WTC11 (cell line): ENCODE results near the gene FMC1. TPM values are rescaled to one million over a fixed set of nuclear protein-coding genes. Genes with fewer than 3 reads are reported as not detected.

Experiments
- ARID4B ChIP-seq: sonication (generic); formaldehyde crosslinking; IDR thresholded peaks from 2 replicates; pipeline ENCODE4 v1.8.0; 2023; ENCODE audit warnings: missing genetic modification reagents, mild to moderate bottlenecking, borderline replicate concordance
- ATF6 ChIP-seq: sonication (generic); formaldehyde crosslinking; IDR thresholded peaks from 2 replicates; pipeline ENCODE4 v1.8.1; 2023; ENCODE audit warnings: mild to moderate bottlenecking, missing genetic modification reagents
- CREB1 ChIP-seq: sonication (generic); formaldehyde crosslinking; IDR thresholded peaks from 2 replicates; pipeline ENCODE4 v1.8.0; 2023; ENCODE audit warnings: mild to moderate bottlenecking, missing genetic modification reagents
- CREM ChIP-seq: sonication (generic); formaldehyde crosslinking; IDR thresholded peaks from 2 replicates; pipeline ENCODE4 v1.8.1; 2022; ENCODE audit warnings: mild to moderate bottlenecking, missing genetic modification reagents, moderate library complexity
- ERG ChIP-seq: fragments of 250-450 bp; sonication (Bioruptor Pico); IDR thresholded peaks from 2 replicates; pipeline ENCODE4 v1.8.0; 2021; ENCODE audit warnings: mild to moderate bottlenecking
- GTF2I ChIP-seq: fragments of 250-450 bp; sonication (Bioruptor Pico); conservative IDR thresholded peaks from 2 replicates; pipeline ENCODE4 v1.4.0; 2021; ENCODE audit warnings: mild to moderate bottlenecking
- HMGA2 ChIP-seq: fragments of 250-450 bp; sonication (Bioruptor Pico); IDR thresholded peaks from 2 replicates; pipeline ENCODE4 v1.4.0; 2021; ENCODE audit warnings: mild to moderate bottlenecking, moderate library complexity
- HMGXB4 ChIP-seq: sonication (generic); formaldehyde crosslinking; IDR thresholded peaks from 2 replicates; pipeline ENCODE4 v1.8.1; 2023; ENCODE audit warnings: mild to moderate bottlenecking, moderate library complexity, missing genetic modification reagents
- MXD4 ChIP-seq: fragments of 250-450 bp; sonication (Bioruptor Pico); IDR thresholded peaks from 2 replicates; pipeline ENCODE4 v1.8.0; 2021; ENCODE audit warnings: mild to moderate bottlenecking, moderate library complexity, borderline replicate concordance
- NFATC4 ChIP-seq: fragments of 250-450 bp; sonication (Bioruptor Pico); IDR thresholded peaks from 2 replicates; pipeline ENCODE4 v1.9.0; 2021; ENCODE audit warnings: mild to moderate bottlenecking
- NFYB ChIP-seq: sonication (generic); formaldehyde crosslinking; conservative IDR thresholded peaks from 2 replicates; pipeline ENCODE4 v1.8.0; 2022; ENCODE audit warnings: low read depth, missing genetic modification reagents
- NR3C1 ChIP-seq: sonication (generic); formaldehyde crosslinking; conservative IDR thresholded peaks from 2 replicates; pipeline ENCODE4 v1.8.1; 2023; ENCODE audit warnings: low read depth, mild to moderate bottlenecking, missing genetic modification reagents
- SMAD4 ChIP-seq: sonication (generic); formaldehyde crosslinking; IDR thresholded peaks from 2 replicates; pipeline ENCODE4 v1.8.0; 2022; ENCODE audit warnings: mild to moderate bottlenecking, missing genetic modification reagents
- STAT6 ChIP-seq: sonication (generic); formaldehyde crosslinking; conservative IDR thresholded peaks from 2 replicates; pipeline ENCODE4 v1.8.1; 2023; ENCODE audit warnings: mild to moderate bottlenecking, low read depth, missing genetic modification reagents, moderate library complexity
- TEAD4 ChIP-seq: sonication (generic); formaldehyde crosslinking; IDR thresholded peaks from 2 replicates; pipeline ENCODE4 v1.8.0; 2022; ENCODE audit warnings: mild to moderate bottlenecking, missing genetic modification reagents
- USF2 ChIP-seq: sonication (generic); formaldehyde crosslinking; IDR thresholded peaks from 2 replicates; pipeline ENCODE4 v1.8.1; 2023; ENCODE audit warnings: mild to moderate bottlenecking, missing genetic modification reagents, moderate library complexity
- ZNF232 ChIP-seq: sonication (generic); formaldehyde crosslinking; IDR thresholded peaks from 2 replicates; pipeline ENCODE4 v1.8.0; 2022; ENCODE audit warnings: mild to moderate bottlenecking, missing genetic modification reagents
- ZNF416 ChIP-seq: fragments of 250-450 bp; sonication (Bioruptor Pico); IDR thresholded peaks from 2 replicates; pipeline ENCODE4 v1.9.0; 2021; ENCODE audit warnings: mild to moderate bottlenecking, inconsistent platforms
- ZNF425 ChIP-seq: fragments of 250-450 bp; sonication (Bioruptor Pico); conservative IDR thresholded peaks from 2 replicates; pipeline ENCODE4 v1.9.0; 2021; ENCODE audit warnings: mild to moderate bottlenecking
- ZNF671 ChIP-seq: fragments of 250-450 bp; sonication (Bioruptor Pico); IDR thresholded peaks from 2 replicates; pipeline ENCODE4 v1.8.0; 2021; ENCODE audit warnings: mild to moderate bottlenecking
- total RNA-seq: library from RNA; stranded (reverse); gene quantifications from 3 replicates; pipeline ENCODE4 v1.2.3, GENCODE V29; 2021

Gene FMC1
- total RNA-seq, 1 experiment from 2014 or later = 16.3 TPM

- peak; percentile 82; the same call in 1 of the 2 replicates for TF ChIP-seq ARID4B (CRISPR knock-in tag)
- no peak for TF ChIP-seq HMGA2 (CRISPR knock-in tag)
- TF ChIP-seq NR3C1 (CRISPR knock-in tag) = no peak
- TF ChIP-seq CREB1 (CRISPR knock-in tag) = no peak
- no peak for TF ChIP-seq MXD4 (CRISPR knock-in tag)
- no peak for TF ChIP-seq STAT6
- no peak for TF ChIP-seq NFYB
- TF ChIP-seq NFATC4 (CRISPR knock-in tag) = no peak
- no peak for TF ChIP-seq ATF6 (CRISPR knock-in tag)
- no peak for TF ChIP-seq SMAD4 (CRISPR knock-in tag)
- TF ChIP-seq ZNF416 (CRISPR knock-in tag) = no peak
- no peak for TF ChIP-seq TEAD4 (CRISPR knock-in tag)
- TF ChIP-seq ZNF232 (CRISPR knock-in tag) = peak; percentile 30; the same call in 1 of the 2 replicates
- TF ChIP-seq ERG (CRISPR knock-in tag) = peak; percentile 64; the same call in 1 of the 2 replicates
- no peak for TF ChIP-seq ZNF671 (CRISPR knock-in tag)
- TF ChIP-seq USF2 (CRISPR knock-in tag) = peak; percentile 97
- 0 out of 2 replicates have a peak, but pooled peaks have one; percentile 35 for TF ChIP-seq ZNF425 (CRISPR knock-in tag)
- peak; percentile 98 for TF ChIP-seq GTF2I (CRISPR knock-in tag)
- TF ChIP-seq HMGXB4 (CRISPR knock-in tag) = peak; percentile 72; the same call in 1 of the 2 replicates
- TF ChIP-seq CREM = peak; percentile 59
These were observed 915 bp upstream of the FMC1 start (continued) for GRCh38 chr7:139340037-139340807.
